Stomach (tissue), 9 donors: ENCODE results near the gene DEDD2. TPM values are rescaled to one million over a fixed set of nuclear protein-coding genes. Genes with fewer than 3 reads are reported as not detected.

Experiments
- DNase-seq, 2 donors: peaks; one replicate each; pipeline versions ENCODE4 v3.0.0 to v3.0.0-alpha.2; 2013 to 2019
- H3K27ac ChIP-seq, 5 donors: fragments of 200-600 bp in 4 of 5; sonication (generic) in 4 of 5; one replicate each; pipeline ENCODE4 v1.5.1; 2013 to 2019; ENCODE audit warnings: mild to moderate bottlenecking in 1 of 5, moderate library complexity in 1 of 5
- H3K27me3 ChIP-seq, 3 donors: fragments of 200-600 bp; sonication (generic); one replicate each; pipeline ENCODE4 v1.5.1; 2017 to 2019; ENCODE audit warnings: mixed run types in 1 of 3
- H3K36me3 ChIP-seq, 4 donors: fragments of 200-600 bp; sonication (generic); 1 replicate in 3 of 4; 2 replicates in 1 of 4; pipeline ENCODE4 v1.5.1; 2016 to 2019
- H3K4me1 ChIP-seq, 4 donors: fragments of 200-600 bp; sonication (generic); one replicate each; pipeline ENCODE4 v1.5.1; 2016 to 2019
- H3K4me3 ChIP-seq, 4 donors: fragments of 200-600 bp; sonication (generic) in 3 of 4; one replicate each; pipeline ENCODE4 v1.5.1; 2016 to 2019; ENCODE audit warnings: mild to moderate bottlenecking in 1 of 4
- H3K9me3 ChIP-seq, 4 donors: fragments of 200-600 bp; sonication (generic); one replicate each; pipeline ENCODE4 v1.5.1; 2016 to 2019
- EP300 ChIP-seq: sonication (generic); formaldehyde crosslinking; IDR thresholded peaks from one replicate; pipeline ENCODE4 v1.6.1; 2017; ENCODE audit warnings: antibody characterized with exemption
- POLR2A ChIP-seq, 4 donors: fragments of 450-650 bp; IDR thresholded peaks; one replicate each; pipeline ENCODE4 v1.6.1; 2016; ENCODE audit warnings: antibody characterized with exemption in 4 of 4, control low read depth in 2 of 4, mild to moderate bottlenecking in 1 of 4, moderate library complexity in 1 of 4
- POLR2AphosphoS5 ChIP-seq, 3 donors: sonication (generic); formaldehyde crosslinking; IDR thresholded peaks; one replicate each; pipeline ENCODE4 v1.6.1; 2016; ENCODE audit warnings: antibody characterized with exemption in 3 of 3
- WGBS, 5 donors: extraction: QIAGEN DNeasy Blood & Tissue Kit in 3 of 5; methylation state at CpG; one replicate each; pipeline versions ENCODE4 v1.1.5 to v1.1.7; 2013 to 2018; 5-methylcytosine and 5-hydroxymethylcytosine counted together
- intact Hi-C: fragments of 100-400 bp; cut with DNase I; formaldehyde crosslinking; loops from one replicate; pipeline ENCODE4 v1.15.1; 2023; ENCODE audit warnings: low total_unique reads
- polyA plus RNA-seq, 3 donors: library from polyadenylated mRNA; stranded (reverse); fragments of 200-250 nt; gene quantifications; one replicate each; pipeline ENCODE4 v1.2.3, GENCODE V29; 2013
- total RNA-seq, 5 donors: library from RNA; depleted of rRNA; stranded (reverse); fragments of >200 nt; gene quantifications; one replicate each; pipeline versions ENCODE4 v1.1.0 to v1.2.3, GENCODE V29; 2014 to 2016
- TF ChIP-seq, protein P1 (sequence below), 7 experiments: fragments of 450-650 bp in 4 of 7; fragments of 200-600 bp in 3 of 7; sonication (generic) in 3 of 7; IDR thresholded peaks; one replicate each; pipeline ENCODE4 v1.5.1; 2016 to 2019; ENCODE audit warnings: antibody characterized with exemption in 7 of 7, control low read depth in 2 of 7, mild to moderate bottlenecking in 1 of 7
- donor health status: healthy with polysubstance abuse.
- donor health status: Bipolar disorder and iron deficiency.
- donor health status: healthy.

Gene DEDD2
- total and polyA plus RNA-seq, 8 donors = 16.7 to 195 (median 29.0) TPM

- H3K36me3 ChIP-seq = peaks cover 16 to 48% (median 45%) of the 10 kb centered on the region in 4 donors
- H3K9me3 ChIP-seq = peaks cover 0 to 4% (median 0%) of the 10 kb centered on the region in 4 donors
- WGBS, 5 donors = 88 to 91% (median 90%) methylated on average over 39 to 47 of the region's 47 CpGs
- intact Hi-C loops = no loop called here
- H3K4me3 ChIP-seq = no peak overlapping the region
- H3K4me1 ChIP-seq = peaks cover 8 to 54% (median 21%) of the 10 kb centered on the region in 4 donors
- H3K27me3 ChIP-seq = no peaks in the 10 kb centered on the region
- TF ChIP-seq POLR2A (IDR thresholded peaks at IDR 0.05) = no peak
- TF ChIP-seq, protein P1, sequence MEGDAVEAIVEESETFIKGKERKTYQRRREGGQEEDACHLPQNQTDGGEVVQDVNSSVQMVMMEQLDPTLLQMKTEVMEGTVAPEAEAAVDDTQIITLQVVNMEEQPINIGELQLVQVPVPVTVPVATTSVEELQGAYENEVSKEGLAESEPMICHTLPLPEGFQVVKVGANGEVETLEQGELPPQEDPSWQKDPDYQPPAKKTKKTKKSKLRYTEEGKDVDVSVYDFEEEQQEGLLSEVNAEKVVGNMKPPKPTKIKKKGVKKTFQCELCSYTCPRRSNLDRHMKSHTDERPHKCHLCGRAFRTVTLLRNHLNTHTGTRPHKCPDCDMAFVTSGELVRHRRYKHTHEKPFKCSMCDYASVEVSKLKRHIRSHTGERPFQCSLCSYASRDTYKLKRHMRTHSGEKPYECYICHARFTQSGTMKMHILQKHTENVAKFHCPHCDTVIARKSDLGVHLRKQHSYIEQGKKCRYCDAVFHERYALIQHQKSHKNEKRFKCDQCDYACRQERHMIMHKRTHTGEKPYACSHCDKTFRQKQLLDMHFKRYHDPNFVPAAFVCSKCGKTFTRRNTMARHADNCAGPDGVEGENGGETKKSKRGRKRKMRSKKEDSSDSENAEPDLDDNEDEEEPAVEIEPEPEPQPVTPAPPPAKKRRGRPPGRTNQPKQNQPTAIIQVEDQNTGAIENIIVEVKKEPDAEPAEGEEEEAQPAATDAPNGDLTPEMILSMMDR (IDR thresholded peaks at IDR 0.05) = no peak
- TF ChIP-seq POLR2AphosphoS5 (IDR thresholded peaks at IDR 0.05) = no peak
- no peak for TF ChIP-seq EP300
- no peak for DNase-seq
- H3K27ac ChIP-seq = peak overlapping the region in 1 of 5 donors; percentile 64
Measured at GRCh38 chr19:42196011-42197001, 21.2 kb downstream of the DEDD2 start.

DNA sequence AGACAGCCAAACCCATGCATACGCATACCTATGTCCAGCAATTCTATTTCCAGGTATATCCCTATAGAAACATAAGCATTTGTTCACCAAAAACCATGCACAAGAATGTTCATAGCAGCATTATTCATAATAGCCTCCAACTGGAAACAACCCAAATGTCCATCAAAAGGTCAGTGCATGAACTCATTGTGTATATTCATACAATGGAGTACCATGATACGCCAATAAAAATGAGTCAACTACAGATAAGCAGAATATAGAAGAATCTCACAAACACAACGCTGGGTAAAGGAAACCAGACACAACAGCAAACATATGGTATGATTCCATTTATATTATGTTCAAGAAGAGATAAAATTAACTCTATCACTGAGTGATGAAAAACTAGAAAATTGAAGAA is 23.8 kb downstream of the DEDD2 start:
- DNase-seq = no peak
- H3K27me3 ChIP-seq = no peaks in the 10 kb centered on the region
- H3K9me3 ChIP-seq = peaks cover 0 to 4% (median 0%) of the 10 kb centered on the region in 4 donors
- peaks cover 5 to 22% (median 19%) of the 10 kb centered on the region in 4 donors for H3K36me3 ChIP-seq
- H3K4me1 ChIP-seq = peaks cover 0 to 33% (median 9%) of the 10 kb centered on the region in 4 donors
- H3K27ac ChIP-seq = no peak overlapping the region
- intact Hi-C loops = no loop called here
- 48 to 59% (median 54%) methylated on average over 3 of the region's 3 CpGs for WGBS, 5 donors
- TF ChIP-seq POLR2AphosphoS5 (IDR thresholded peaks at IDR 0.05) (peak in 1 of 3 donors; percentile 9), POLR2A (IDR thresholded peaks at IDR 0.05) (no peak)
- no peak overlapping the region for H3K4me3 ChIP-seq

DNA sequence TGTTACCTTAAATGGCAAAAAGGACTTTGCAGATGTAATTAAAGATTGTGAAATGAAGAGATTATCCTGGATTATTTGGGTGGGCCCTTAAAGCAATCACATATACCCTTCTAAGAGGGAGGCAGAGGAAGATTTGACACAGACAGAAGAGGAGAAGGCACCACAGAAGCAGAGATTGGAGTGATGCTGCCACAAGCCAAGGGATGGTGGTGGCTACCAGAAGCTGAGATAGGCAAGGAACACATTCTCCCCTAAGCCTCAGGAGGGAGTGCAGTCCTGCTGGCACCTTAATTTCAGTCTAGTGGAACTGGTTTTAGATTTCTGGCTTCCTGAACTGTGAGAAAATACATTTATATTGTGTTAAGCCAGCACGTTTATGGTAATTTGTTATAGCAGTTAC is 24.2 kb downstream of the DEDD2 start:
- TF ChIP-seq POLR2AphosphoS5 (IDR thresholded peaks at IDR 0.05) (no peak), POLR2A (IDR thresholded peaks at IDR 0.05) (no peak), EP300 (no peak)
- TF ChIP-seq, protein P1 (IDR thresholded peaks at IDR 0.05) = no peak
- H3K4me3 ChIP-seq = no peak overlapping the region
- H3K27ac ChIP-seq = no peak overlapping the region
- peaks cover 0 to 30% (median 9%) of the 10 kb centered on the region in 4 donors for H3K4me1 ChIP-seq
- no peaks in the 10 kb centered on the region for H3K27me3 ChIP-seq
- peaks cover 3 to 18% (median 15%) of the 10 kb centered on the region in 4 donors for H3K36me3 ChIP-seq
- intact Hi-C loops = no loop called here
- DNase-seq = no peak
- 59 to 80% (median 72%) methylated on average over 1 of the region's 1 CpG for whole genome bisulfite sequencing, 5 donors
- peaks cover 0 to 4% (median 0%) of the 10 kb centered on the region in 4 donors for H3K9me3 ChIP-seq

DNA sequence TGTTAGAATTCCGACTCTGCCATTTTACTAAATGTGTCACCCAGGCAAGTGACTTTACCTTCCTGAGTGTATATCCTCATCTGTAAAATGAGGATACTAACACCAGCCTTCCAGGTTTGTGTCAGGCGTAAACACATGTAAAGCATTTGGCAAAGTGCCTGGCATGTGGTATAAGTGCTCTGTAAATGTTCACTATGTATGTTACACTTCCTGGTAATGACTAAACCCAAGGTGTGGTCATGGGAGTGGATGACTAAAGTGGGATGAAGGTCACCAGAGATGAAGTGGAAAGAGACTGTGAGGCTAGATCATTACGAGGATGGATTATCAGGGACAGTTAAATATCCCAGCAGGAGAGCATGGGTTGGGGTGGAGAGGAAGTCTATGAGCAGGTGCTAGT is 25.6 kb downstream of the DEDD2 start:
- 21 to 47% (median 25%) methylated on average over 3 of the region's 3 CpGs for WGBS, 5 donors
- Histone ChIP-seq H3K27me3 (no peaks in the 10 kb centered on the region), H3K36me3 (peaks cover 0 to 4% (median 1%) of the 10 kb centered on the region in 4 donors), H3K9me3 (peaks cover 0 to 4% (median 0%) of the 10 kb centered on the region in 4 donors), H3K4me1 (peaks cover 0 to 15% (median 4%) of the 10 kb centered on the region in 4 donors), H3K27ac (peak overlapping the region in 4 of 5 donors; percentile 31 to 73 (median 44)), H3K4me3 (no peak overlapping the region)
- DNase-seq = peak; percentile 61 to 94
- TF ChIP-seq POLR2AphosphoS5 (IDR thresholded peaks at IDR 0.05) = peak in 2 of 3 donors; percentile 52 to 86
- TF ChIP-seq POLR2A (IDR thresholded peaks at IDR 0.05) = no peak
- intact Hi-C loops = no loop called here

- Histone ChIP-seq H3K9me3 (peaks cover 0 to 4% (median 0%) of the 10 kb centered on the region in 4 donors), H3K4me1 (peaks cover 0 to 10% (median 2%) of the 10 kb centered on the region in 4 donors), H3K4me3 (no peak overlapping the region), H3K36me3 (no peaks in the 10 kb centered on the region), H3K27me3 (no peaks in the 10 kb centered on the region), H3K27ac (peak overlapping the region; percentile 31 to 73 (median 51))
- DNase-seq = peak in 1 of 2 donors; percentile 23
- intact Hi-C loops = no loop called here
- 33 to 75% (median 48%) methylated on average over 1 of the region's 1 CpG for WGBS, 5 donors
- TF ChIP-seq POLR2AphosphoS5 (IDR thresholded peaks at IDR 0.05) (no peak), EP300 (no peak), POLR2A (IDR thresholded peaks at IDR 0.05) (no peak)
- TF ChIP-seq, protein P1 (IDR thresholded peaks at IDR 0.05) = no peak
Measured at GRCh38 chr19:42191330-42191729, 26.1 kb downstream of the DEDD2 start.
